Measurements from ENCODE around the gene DDX27.
"Not testable (repeated sequence)": the region's sequence is repeated elsewhere in the genome, so short reads cannot be mapped to it uniquely, and the experiment has no call there.

- not testable (repeated sequence) for TF ChIP-seq CTCF (IDR thresholded peaks at IDR 0.05; ENCODE audit: poor library complexity); EZH2 (IDR thresholded peaks at IDR 0.05; ENCODE audit: borderline replicate concordance); EZH2phosphoT487 (IDR thresholded peaks at IDR 0.05; ENCODE audit: low read depth, severe bottlenecking, unreplicated experiment)
These were observed 26.2 kb upstream of the DDX27 start for GRCh38 chr20:49192944-49193518.
